GM12892 (cell line): ENCODE data around the gene CGNL1.

Experiments
- POLR2A ChIP-seq: IDR thresholded peaks from 2 replicates; pipeline ENCODE4 v1.6.1; 2011; ENCODE audit warnings: low read depth, low read length, control low read depth
- POLR2AphosphoS5 ChIP-seq: IDR thresholded peaks from 2 replicates; pipeline ENCODE4 v1.6.1; 2011; ENCODE audit warnings: low read depth, low read length, control low read depth

DNA sequence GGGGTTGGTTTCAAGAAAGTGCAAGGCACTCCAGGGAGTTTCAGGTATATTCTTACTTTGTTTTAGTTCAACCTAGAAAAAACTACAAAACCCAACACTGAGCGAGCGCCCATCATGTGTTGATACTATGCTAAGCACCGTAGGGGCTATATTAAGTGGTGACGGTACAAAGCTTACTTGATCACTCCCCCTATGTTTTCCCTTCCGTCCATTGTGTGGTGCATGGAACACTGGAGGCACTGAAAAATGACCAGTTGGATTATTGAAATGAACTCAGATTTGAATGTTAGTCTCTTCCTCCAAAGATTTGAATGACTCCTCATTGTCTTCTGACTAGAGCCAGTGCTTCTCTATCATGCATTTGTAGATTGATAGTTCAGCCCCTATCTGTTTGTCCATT, 222.0 kb downstream of the CGNL1 start:
- TF ChIP-seq POLR2AphosphoS5: no peak
- TF ChIP-seq POLR2A: no peak
